ENCODE measurements around the gene RACK1.
A peak's percentile ranks its signal among the peaks of the same experiment; 100 is the strongest.

The RACK1 gene

GRCh38 chr5:181197326-181197951, 46.3 kb downstream of the RACK1 start:
- FAIRE-seq (no peak), DNase-seq (ENCODE audit: insufficient read length) (no peak)
- TF ChIP-seq POLR2A (IDR thresholded peaks at IDR 0.05; ENCODE audit: low read depth, low read length), result no peak
- TF ChIP-seq POLR2AphosphoS5 (IDR thresholded peaks at IDR 0.05; ENCODE audit: low read depth, low read length), result no peak
- TF ChIP-seq TAF1 (IDR thresholded peaks at IDR 0.05; ENCODE audit: borderline replicate concordance, low read depth, low read length), result no peak

- no peak for TF ChIP-seq POLR2AphosphoS5 (IDR thresholded peaks at IDR 0.05; ENCODE audit: low read depth, low read length)
- no peak for TF ChIP-seq POLR2A (IDR thresholded peaks at IDR 0.05; ENCODE audit: low read depth, low read length)
- TF ChIP-seq TAF1 (IDR thresholded peaks at IDR 0.05; ENCODE audit: borderline replicate concordance, low read depth, low read length), result no peak
- FAIRE-seq (no peak), DNase-seq (ENCODE audit: insufficient read length) (no peak)
Observed at GRCh38 chr5:181195249-181195761, 48.4 kb downstream of the RACK1 start.

- FAIRE-seq (no peak), DNase-seq (ENCODE audit: insufficient read length) (no peak)
- TF ChIP-seq POLR2AphosphoS5 (IDR thresholded peaks at IDR 0.05; ENCODE audit: low read depth, low read length), result no peak
- TF ChIP-seq POLR2A (IDR thresholded peaks at IDR 0.05; ENCODE audit: low read depth, low read length), result no peak
- no peak for TF ChIP-seq TAF1 (IDR thresholded peaks at IDR 0.05; ENCODE audit: borderline replicate concordance, low read depth, low read length)
Observed at GRCh38 chr5:181194489-181195248, 49.0 kb downstream of the RACK1 start.

GRCh38 chr5:181193656-181194055, 50.0 kb downstream of the RACK1 start:
- TF ChIP-seq POLR2AphosphoS5 (IDR thresholded peaks at IDR 0.05; ENCODE audit: low read depth, low read length) (no peak), POLR2A (IDR thresholded peaks at IDR 0.05; ENCODE audit: low read depth, low read length) (no peak), TAF1 (IDR thresholded peaks at IDR 0.05; ENCODE audit: borderline replicate concordance, low read depth, low read length) (no peak)
- no peak for FAIRE-seq

GRCh38 chr5:181192337-181193046, 51.2 kb downstream of the RACK1 start:
- DNase-seq (ENCODE audit: insufficient read length) (no peak), FAIRE-seq (peak; percentile 38)
- no peak for TF ChIP-seq POLR2AphosphoS5 (IDR thresholded peaks at IDR 0.05; ENCODE audit: low read depth, low read length)
- TF ChIP-seq TAF1 (IDR thresholded peaks at IDR 0.05; ENCODE audit: borderline replicate concordance, low read depth, low read length), result no peak
- TF ChIP-seq POLR2A (IDR thresholded peaks at IDR 0.05; ENCODE audit: low read depth, low read length), result no peak

More at GRCh38 chr5:181193656-181194055, 50.0 kb downstream of the RACK1 start:
- DNase-seq (ENCODE audit: insufficient read length), result no peak

- TF ChIP-seq POLR2A (IDR thresholded peaks at IDR 0.05; ENCODE audit: low read depth, low read length) (peak; percentile 73; the same call in 1 of the 2 replicates), POLR2AphosphoS5 (IDR thresholded peaks at IDR 0.05; ENCODE audit: low read depth, low read length) (no peak; the same call in 1 of the 2 replicates), TAF1 (IDR thresholded peaks at IDR 0.05; ENCODE audit: borderline replicate concordance, low read depth, low read length) (no peak)
- peak; percentile 89 for DNase-seq (ENCODE audit: insufficient read length)
- FAIRE-seq, result peak; percentile 99
Observed at GRCh38 chr5:181191526-181192336, 52.0 kb downstream of the RACK1 start.

GRCh38 chr5:181190711-181191525, 52.8 kb downstream of the RACK1 start:
- FAIRE-seq (no peak), DNase-seq (ENCODE audit: insufficient read length) (no peak)
- TF ChIP-seq POLR2AphosphoS5 (IDR thresholded peaks at IDR 0.05; ENCODE audit: low read depth, low read length) (no peak), POLR2A (IDR thresholded peaks at IDR 0.05; ENCODE audit: low read depth, low read length) (no peak), TAF1 (IDR thresholded peaks at IDR 0.05; ENCODE audit: borderline replicate concordance, low read depth, low read length) (no peak)

GRCh38 chr5:181189962-181190710, 53.6 kb downstream of the RACK1 start:
- FAIRE-seq, result no peak
- TF ChIP-seq TAF1 (IDR thresholded peaks at IDR 0.05; ENCODE audit: borderline replicate concordance, low read depth, low read length), result no peak
- TF ChIP-seq POLR2A (IDR thresholded peaks at IDR 0.05; ENCODE audit: low read depth, low read length), result no peak
- TF ChIP-seq POLR2AphosphoS5 (IDR thresholded peaks at IDR 0.05; ENCODE audit: low read depth, low read length), result no peak
- no peak for DNase-seq (ENCODE audit: insufficient read length)

- FAIRE-seq, result peak; percentile 56
- no peak for TF ChIP-seq POLR2AphosphoS5 (IDR thresholded peaks at IDR 0.05; ENCODE audit: low read depth, low read length)
- TF ChIP-seq POLR2A (IDR thresholded peaks at IDR 0.05; ENCODE audit: low read depth, low read length), result peak; percentile 36; the same call in 1 of the 2 replicates
- no peak for DNase-seq (ENCODE audit: insufficient read length)
Observed at GRCh38 chr5:181189363-181189961, 54.2 kb downstream of the RACK1 start.
